MM.1S (cell line): ENCODE results near the gene CMIP.
A peak's percentile ranks its signal among the peaks of the same experiment; 100 is the strongest.

ENCODE experiments used
- DNase-seq: peaks from one replicate; pipeline ENCODE4 v3.0.0-alpha.2; 2015
- H2AFZ ChIP-seq: fragments of 300-600 bp; sonication (generic); 2 replicates; pipeline ENCODE4 v1.6.0; 2016; ENCODE audit warnings: antibody characterized with exemption, low read length
- H3F3A ChIP-seq: fragments of 300-600 bp; sonication (generic); 2 replicates; pipeline ENCODE4 v1.6.1; 2016; ENCODE audit warnings: mild to moderate bottlenecking, antibody characterized with exemption, low read length, moderate library complexity, mixed read lengths; ENCODE audit not compliant: insufficient read depth
- H3K27ac ChIP-seq: fragments of 300-600 bp; sonication (generic); 2 replicates; pipeline ENCODE4 v1.5.1; 2016; ENCODE audit warnings: mild to moderate bottlenecking, low read length
- H3K27me3 ChIP-seq: fragments of 300-600 bp; sonication (generic); replicated peaks from 2 replicates; pipeline ENCODE4 v1.6.0; 2016; ENCODE audit warnings: low read length; ENCODE audit not compliant: insufficient read depth
- H3K36me3 ChIP-seq: fragments of 300-600 bp; sonication (generic); replicated peaks from 2 replicates; pipeline ENCODE4 v1.6.1; 2016; ENCODE audit warnings: mild to moderate bottlenecking, low read length, mixed read lengths; ENCODE audit not compliant: insufficient read depth
- H3K4me1 ChIP-seq: fragments of 300-600 bp; sonication (generic); 2 replicates; pipeline ENCODE4 v1.6.1; 2016; ENCODE audit warnings: low read length, mixed read lengths
- H3K4me2 ChIP-seq: fragments of 300-600 bp; sonication (generic); 2 replicates; pipeline ENCODE4 v1.6.0; 2016; ENCODE audit warnings: low read depth, low read length
- H3K4me3 ChIP-seq: fragments of 300-600 bp; sonication (generic); 2 replicates; pipeline ENCODE4 v1.5.1; 2016; ENCODE audit warnings: low read length, mixed read lengths
- H3K79me2 ChIP-seq: fragments of 300-600 bp; sonication (generic); 2 replicates; pipeline ENCODE4 v1.6.1; 2016; ENCODE audit warnings: mixed run types, low read length, mixed read lengths
- H3K9ac ChIP-seq: fragments of 300-600 bp; sonication (generic); 2 replicates; pipeline ENCODE4 v1.6.1; 2016; ENCODE audit warnings: low read length, mixed read lengths
- H3K9me2 ChIP-seq: fragments of 300-600 bp; sonication (generic); replicated peaks from 2 replicates; pipeline ENCODE4 v1.6.1; 2016; ENCODE audit warnings: mild to moderate bottlenecking, low read length, mixed read lengths; ENCODE audit not compliant: insufficient read depth
- H3K9me3 ChIP-seq: fragments of 300-600 bp; sonication (generic); replicated peaks from 2 replicates; pipeline ENCODE4 v1.6.1; 2016; ENCODE audit warnings: mild to moderate bottlenecking, low read length, mixed read lengths; ENCODE audit not compliant: insufficient read depth
- H4K20me1 ChIP-seq: fragments of 300-600 bp; sonication (generic); 2 replicates; pipeline ENCODE4 v1.6.1; 2016; ENCODE audit warnings: mild to moderate bottlenecking, low read length, moderate library complexity, mixed read lengths; ENCODE audit not compliant: insufficient read depth
- EZH2 ChIP-seq: fragments of 300-600 bp; sonication (generic); optimal IDR thresholded peaks from 2 replicates; pipeline ENCODE3; 2017; ENCODE audit warnings: low read depth, mild to moderate bottlenecking, antibody characterized with exemption, low read length, mixed read lengths
- EZH2phosphoT487 ChIP-seq: fragments of 300-600 bp; sonication (generic); IDR thresholded peaks from 2 replicates; pipeline ENCODE4 v1.6.1; 2018; ENCODE audit warnings: antibody characterized with exemption, low read length
- TF ChIP-seq, protein P1 (sequence below): fragments of 300-600 bp; sonication (generic); IDR thresholded peaks from 2 replicates; pipeline ENCODE4 v1.5.1; 2016; ENCODE audit warnings: antibody characterized with exemption, low read length, mixed read lengths

The CMIP gene

DNA sequence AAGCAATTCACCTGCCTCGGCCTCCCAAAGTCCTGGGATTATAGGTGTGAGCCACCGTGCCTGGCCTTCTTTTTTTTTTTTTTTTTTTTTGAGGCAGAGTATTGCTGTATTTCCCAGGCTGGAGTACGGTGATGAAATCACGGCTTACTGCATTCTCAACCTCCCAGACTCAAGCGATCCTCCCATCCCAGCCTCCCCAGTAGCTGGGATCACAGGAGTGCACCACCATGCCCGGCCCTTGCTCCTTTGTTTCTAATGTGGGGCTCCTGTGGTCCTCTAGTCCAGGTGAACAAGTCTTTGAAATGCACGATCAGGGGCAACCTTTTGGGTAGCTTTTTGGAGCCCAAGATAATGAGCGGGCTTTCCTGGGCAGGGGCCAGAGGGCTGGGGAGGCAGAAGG, 23.2 kb downstream of the CMIP start:
- Histone ChIP-seq H3K4me2 (no peak overlapping the region), H3K36me3 (no peaks in the 10 kb centered on the region), H2AFZ (no peak overlapping the region), H3K9me2 (no peaks in the 10 kb centered on the region), H3K79me2 (peaks cover 83% of the 10 kb centered on the region), H4K20me1 (0 out of 2 replicates have a peak, but pooled peaks cover 3% of the 10 kb centered on the region), H3F3A (peaks cover 14% of the 10 kb centered on the region), H3K4me1 (peaks cover 20% of the 10 kb centered on the region), H3K9me3 (no peaks in the 10 kb centered on the region), H3K27me3 (no peaks in the 10 kb centered on the region), H3K9ac (no peak overlapping the region), H3K27ac (no peak overlapping the region), H3K4me3 (no peak overlapping the region)
- TF ChIP-seq EZH2phosphoT487 (no peak), EZH2 (no peak)
- TF ChIP-seq, protein P1, sequence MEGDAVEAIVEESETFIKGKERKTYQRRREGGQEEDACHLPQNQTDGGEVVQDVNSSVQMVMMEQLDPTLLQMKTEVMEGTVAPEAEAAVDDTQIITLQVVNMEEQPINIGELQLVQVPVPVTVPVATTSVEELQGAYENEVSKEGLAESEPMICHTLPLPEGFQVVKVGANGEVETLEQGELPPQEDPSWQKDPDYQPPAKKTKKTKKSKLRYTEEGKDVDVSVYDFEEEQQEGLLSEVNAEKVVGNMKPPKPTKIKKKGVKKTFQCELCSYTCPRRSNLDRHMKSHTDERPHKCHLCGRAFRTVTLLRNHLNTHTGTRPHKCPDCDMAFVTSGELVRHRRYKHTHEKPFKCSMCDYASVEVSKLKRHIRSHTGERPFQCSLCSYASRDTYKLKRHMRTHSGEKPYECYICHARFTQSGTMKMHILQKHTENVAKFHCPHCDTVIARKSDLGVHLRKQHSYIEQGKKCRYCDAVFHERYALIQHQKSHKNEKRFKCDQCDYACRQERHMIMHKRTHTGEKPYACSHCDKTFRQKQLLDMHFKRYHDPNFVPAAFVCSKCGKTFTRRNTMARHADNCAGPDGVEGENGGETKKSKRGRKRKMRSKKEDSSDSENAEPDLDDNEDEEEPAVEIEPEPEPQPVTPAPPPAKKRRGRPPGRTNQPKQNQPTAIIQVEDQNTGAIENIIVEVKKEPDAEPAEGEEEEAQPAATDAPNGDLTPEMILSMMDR, result no peak
- DNase-seq, result no peak

DNA sequence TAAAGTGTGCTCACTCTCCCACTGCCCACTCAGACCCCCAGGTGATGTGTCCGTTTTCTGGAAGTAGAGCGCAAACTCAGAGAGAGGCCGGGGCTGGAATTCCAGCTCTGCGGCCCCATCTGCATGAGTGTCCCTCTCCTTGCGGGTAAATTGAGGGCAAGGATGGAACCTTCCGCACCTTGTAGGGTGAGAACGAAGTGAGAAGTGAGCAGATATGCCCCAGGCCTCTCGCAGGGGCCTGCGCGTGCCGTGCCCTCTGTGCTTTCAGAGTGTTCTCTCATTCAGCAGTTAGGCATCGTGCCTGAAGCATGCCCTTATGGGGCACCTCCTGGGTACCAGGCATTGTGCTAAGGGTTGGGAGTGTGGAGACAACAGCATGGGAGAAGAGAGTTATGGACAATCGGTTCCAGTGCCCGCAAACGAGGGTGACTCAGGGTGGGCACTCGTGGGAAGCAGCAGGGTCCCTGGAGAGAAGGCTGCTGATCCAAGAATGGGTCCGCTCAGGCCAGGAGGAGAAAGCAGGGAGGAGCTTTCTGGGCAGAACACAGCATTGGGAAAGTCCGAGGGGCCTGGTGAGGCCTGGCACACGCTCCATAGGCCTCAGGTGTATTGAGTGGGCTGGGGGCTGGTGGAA, 23.8 kb downstream of the CMIP start:
- Histone ChIP-seq H4K20me1 (0 out of 2 replicates have a peak, but pooled peaks cover 3% of the 10 kb centered on the region), H3K27me3 (no peaks in the 10 kb centered on the region), H3K36me3 (no peaks in the 10 kb centered on the region), H3F3A (peaks cover 14% of the 10 kb centered on the region), H2AFZ (no peak overlapping the region), H3K4me2 (no peak overlapping the region), H3K9ac (no peak overlapping the region), H3K9me3 (no peaks in the 10 kb centered on the region), H3K4me3 (no peak overlapping the region), H3K27ac (no peak overlapping the region), H3K79me2 (peaks cover 82% of the 10 kb centered on the region), H3K4me1 (peaks cover 20% of the 10 kb centered on the region), H3K9me2 (no peaks in the 10 kb centered on the region)
- TF ChIP-seq EZH2 (no peak), EZH2phosphoT487 (no peak)
- TF ChIP-seq, protein P1, result no peak
- no peak for DNase-seq

DNA sequence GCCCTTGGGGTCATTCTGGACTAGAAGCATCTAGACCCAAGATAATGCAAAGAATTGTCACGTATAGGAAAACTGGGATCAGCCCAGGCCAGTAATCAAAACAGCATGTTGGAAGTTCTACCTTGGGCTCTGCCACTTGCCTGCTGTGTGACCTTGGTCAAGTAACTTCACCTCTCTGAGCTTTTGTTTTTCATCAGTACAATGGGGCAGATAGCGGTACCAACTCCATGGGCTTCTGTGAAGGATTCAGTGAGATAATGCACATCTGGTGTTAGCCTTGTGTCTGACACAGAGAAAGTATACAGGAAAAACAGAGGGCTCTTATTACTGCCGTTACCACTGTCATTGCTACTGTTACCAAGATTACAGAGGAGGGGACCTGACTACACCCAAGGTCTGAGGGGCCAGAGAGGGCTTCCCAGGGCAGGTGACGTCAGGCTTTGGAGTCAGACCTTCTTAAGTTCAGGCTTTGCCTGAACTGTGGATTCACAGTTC, 24.6 kb downstream of the CMIP start:
- H3K9me3 ChIP-seq, result no peaks in the 10 kb centered on the region
- peaks cover 20% of the 10 kb centered on the region for H3K4me1 ChIP-seq
- H3K9ac ChIP-seq, result no peak overlapping the region
- no peak overlapping the region for H3K4me3 ChIP-seq
- no peak overlapping the region for H2AFZ ChIP-seq
- no peaks in the 10 kb centered on the region for H3K36me3 ChIP-seq
- peaks cover 14% of the 10 kb centered on the region for H3F3A ChIP-seq
- no peak for DNase-seq
- TF ChIP-seq EZH2 (no peak), EZH2phosphoT487 (no peak)
- TF ChIP-seq, protein P1, result no peak
- no peaks in the 10 kb centered on the region for H3K27me3 ChIP-seq
- peaks cover 77% of the 10 kb centered on the region for H3K79me2 ChIP-seq
- peak overlapping the region; percentile 57; the same call in 1 of the 2 replicates for H3K4me2 ChIP-seq
- no peaks in the 10 kb centered on the region for H3K9me2 ChIP-seq
- peak overlapping the region; percentile 47; the same call in 1 of the 2 replicates for H3K27ac ChIP-seq
- 0 out of 2 replicates have a peak, but pooled peaks cover 3% of the 10 kb centered on the region for H4K20me1 ChIP-seq
